Gastroesophageal sphincter (tissue), 3 donors: ENCODE results near the gene CDC42BPA.

Experiments
- EP300 ChIP-seq: sonication (generic); formaldehyde crosslinking; IDR thresholded peaks from one replicate; pipeline ENCODE4 v1.6.1; 2017; ENCODE audit warnings: antibody characterized with exemption, mild to moderate bottlenecking
- POLR2A ChIP-seq, 2 donors: fragments of 450-650 bp; IDR thresholded peaks; one replicate each; pipeline ENCODE4 v1.6.1; 2017; ENCODE audit warnings: antibody characterized with exemption in 2 of 2, mild to moderate bottlenecking in 2 of 2, moderate library complexity in 1 of 2
- POLR2AphosphoS5 ChIP-seq: sonication (generic); formaldehyde crosslinking; IDR thresholded peaks from one replicate; pipeline ENCODE4 v1.6.1; 2017; ENCODE audit warnings: antibody characterized with exemption
- TF ChIP-seq, protein P1 (sequence below), 4 experiments: fragments of 200-600 bp in 2 of 4; fragments of 450-650 bp in 2 of 4; sonication (generic) in 1 of 4; IDR thresholded peaks; one replicate each; pipeline ENCODE4 v1.5.1; 2017 to 2019; ENCODE audit warnings: antibody characterized with exemption in 4 of 4, mild to moderate bottlenecking in 2 of 4, moderate library complexity in 2 of 4

DNA sequence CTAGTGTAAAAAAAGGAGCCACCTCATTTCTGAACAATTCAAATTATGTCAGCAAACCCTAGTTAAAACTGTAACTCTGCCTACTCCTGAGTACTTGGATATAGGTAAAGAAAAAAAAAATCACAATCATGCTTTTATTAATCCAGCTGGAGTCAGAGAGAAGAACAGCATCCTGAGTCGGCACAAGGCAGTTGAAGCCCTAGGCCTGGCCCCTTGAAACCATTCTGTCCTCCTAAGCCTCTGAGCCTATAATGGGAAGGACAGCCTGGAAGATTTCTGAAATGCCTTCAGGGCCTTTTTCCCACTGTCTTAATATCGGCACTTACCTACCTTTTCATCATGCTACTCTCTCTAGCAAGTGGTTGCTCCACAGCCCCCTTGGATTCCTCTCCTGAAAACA lies 32.5 kb downstream of the CDC42BPA start:
- TF ChIP-seq, protein P1, sequence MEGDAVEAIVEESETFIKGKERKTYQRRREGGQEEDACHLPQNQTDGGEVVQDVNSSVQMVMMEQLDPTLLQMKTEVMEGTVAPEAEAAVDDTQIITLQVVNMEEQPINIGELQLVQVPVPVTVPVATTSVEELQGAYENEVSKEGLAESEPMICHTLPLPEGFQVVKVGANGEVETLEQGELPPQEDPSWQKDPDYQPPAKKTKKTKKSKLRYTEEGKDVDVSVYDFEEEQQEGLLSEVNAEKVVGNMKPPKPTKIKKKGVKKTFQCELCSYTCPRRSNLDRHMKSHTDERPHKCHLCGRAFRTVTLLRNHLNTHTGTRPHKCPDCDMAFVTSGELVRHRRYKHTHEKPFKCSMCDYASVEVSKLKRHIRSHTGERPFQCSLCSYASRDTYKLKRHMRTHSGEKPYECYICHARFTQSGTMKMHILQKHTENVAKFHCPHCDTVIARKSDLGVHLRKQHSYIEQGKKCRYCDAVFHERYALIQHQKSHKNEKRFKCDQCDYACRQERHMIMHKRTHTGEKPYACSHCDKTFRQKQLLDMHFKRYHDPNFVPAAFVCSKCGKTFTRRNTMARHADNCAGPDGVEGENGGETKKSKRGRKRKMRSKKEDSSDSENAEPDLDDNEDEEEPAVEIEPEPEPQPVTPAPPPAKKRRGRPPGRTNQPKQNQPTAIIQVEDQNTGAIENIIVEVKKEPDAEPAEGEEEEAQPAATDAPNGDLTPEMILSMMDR (IDR thresholded peaks at IDR 0.05): no peak
- no peak for TF ChIP-seq EP300
- no peak for TF ChIP-seq POLR2A (IDR thresholded peaks at IDR 0.05)
- TF ChIP-seq POLR2AphosphoS5: no peak
